Endometrial microvascular endothelial cells (primary cell): ENCODE data around the gene THRB. TPM values are rescaled to one million over a fixed set of nuclear protein-coding genes. Genes with fewer than 3 reads are reported as not detected.

Source experiments
- in situ Hi-C: cut with HindIII; loops from 2 replicates; pipeline ENCODE4 v1.10.0; 2017; ENCODE audit warnings: low sequenced_read_pairs, low pct_unique_long_range_greater_than_20kb; ENCODE audit errors: inconsistent ontology term
- total RNA-seq: library from RNA; depleted of rRNA; stranded (reverse); fragments of >200 nt; gene quantifications from one replicate; pipeline ENCODE4 v1.2.3, GENCODE V29; 2015; ENCODE audit errors: inconsistent ontology term

Gene THRB
- total RNA-seq, 1 donor from 2014 or later: 7.1 TPM

GRCh38 chr3:24067483-24067882 lies 427.2 kb downstream of the THRB start:
- in situ Hi-C loops: no loop called here
